ENCODE data around the gene PANK1. TPM values are rescaled to one million over a fixed set of nuclear protein-coding genes. Genes with fewer than 3 reads are reported as not detected.

PANK1 gene
- total RNA-seq, 4 donors from 2014 or later: 6.3 to 9.6 (median 7.4) TPM

- 89 to 94% methylated on average over 2 of the region's 2 CpGs for WGBS, 2 donors
- Histone ChIP-seq H3K36me3 (peaks cover 0 to 4% (median 0%) of the 10 kb centered on the region in 3 donors), H3K4me3 (no peak overlapping the region), H3K27ac (no peak overlapping the region), H3K27me3 (no peaks in the 10 kb centered on the region), H3K4me1 (no peaks in the 10 kb centered on the region), H3K9me3 (peaks cover 0 to 3% (median 0%) of the 10 kb centered on the region in 4 donors)
- DNase-seq (ENCODE audit: low spot score in 2 of 2): no peak
- TF ChIP-seq CTCF (IDR thresholded peaks at IDR 0.05) (no peak), POLR2A (IDR thresholded peaks at IDR 0.05) (no peak), EP300 (IDR thresholded peaks at IDR 0.05) (no peak)
Measured at GRCh38 chr10:89684604-89685003, 39.6 kb upstream of the PANK1 start.

- no peak for DNase-seq (ENCODE audit: low spot score in 2 of 2)
- Histone ChIP-seq H3K27ac (no peak overlapping the region), H3K36me3 (no peaks in the 10 kb centered on the region), H3K27me3 (no peaks in the 10 kb centered on the region), H3K4me3 (no peak overlapping the region), H3K9me3 (peaks cover 0 to 3% (median 0%) of the 10 kb centered on the region in 4 donors), H3K4me1 (no peaks in the 10 kb centered on the region)
- TF ChIP-seq POLR2A (IDR thresholded peaks at IDR 0.05) (no peak), EP300 (IDR thresholded peaks at IDR 0.05) (no peak), CTCF (IDR thresholded peaks at IDR 0.05) (no peak)
- WGBS, 2 donors: 58 to 76% methylated on average over 5 of the region's 5 CpGs
Measured at GRCh38 chr10:89683883-89684282, 38.8 kb upstream of the PANK1 start.

- DNase-seq (ENCODE audit: low spot score in 2 of 2): no peak
- TF ChIP-seq EP300 (IDR thresholded peaks at IDR 0.05) (no peak), CTCF (IDR thresholded peaks at IDR 0.05) (no peak), POLR2A (IDR thresholded peaks at IDR 0.05) (no peak)
- WGBS, 2 donors: 89 to 95% methylated on average over 3 of the region's 3 CpGs
Measured at GRCh38 chr10:89679986-89680385, 34.9 kb upstream of the PANK1 start.

GRCh38 chr10:89677341-89677740 lies 32.3 kb upstream of the PANK1 start:
- no peaks in the 10 kb centered on the region for H3K27me3 ChIP-seq
- H3K36me3 ChIP-seq: no peaks in the 10 kb centered on the region
- TF ChIP-seq POLR2A (IDR thresholded peaks at IDR 0.05) (no peak), EP300 (IDR thresholded peaks at IDR 0.05) (no peak), CTCF (IDR thresholded peaks at IDR 0.05) (no peak)
- no peak overlapping the region for H3K4me3 ChIP-seq
- no peaks in the 10 kb centered on the region for H3K9me3 ChIP-seq
- DNase-seq (ENCODE audit: low spot score in 2 of 2): no peak
- H3K27ac ChIP-seq: no peak overlapping the region
- no peaks in the 10 kb centered on the region for H3K4me1 ChIP-seq

More at GRCh38 chr10:89679986-89680385, 34.9 kb upstream of the PANK1 start:
- H3K36me3 ChIP-seq: no peaks in the 10 kb centered on the region
- H3K4me3 ChIP-seq: no peak overlapping the region
- H3K4me1 ChIP-seq: no peaks in the 10 kb centered on the region
- no peaks in the 10 kb centered on the region for H3K27me3 ChIP-seq
- no peak overlapping the region for H3K27ac ChIP-seq
- no peaks in the 10 kb centered on the region for H3K9me3 ChIP-seq

GRCh38 chr10:89670926-89671325 lies 25.9 kb upstream of the PANK1 start:
- TF ChIP-seq POLR2A (IDR thresholded peaks at IDR 0.05) (no peak), EP300 (IDR thresholded peaks at IDR 0.05) (no peak), CTCF (IDR thresholded peaks at IDR 0.05) (no peak)
- WGBS, 2 donors: 75 to 86% methylated on average over 1 of the region's 1 CpG
- no peaks in the 10 kb centered on the region for H3K9me3 ChIP-seq
- H3K27ac ChIP-seq: no peak overlapping the region
- no peaks in the 10 kb centered on the region for H3K4me1 ChIP-seq
- H3K36me3 ChIP-seq: no peaks in the 10 kb centered on the region
- no peak for DNase-seq (ENCODE audit: low spot score in 2 of 2)
- H3K4me3 ChIP-seq: no peak overlapping the region
- H3K27me3 ChIP-seq: no peaks in the 10 kb centered on the region

Measured in tibial nerve (tissue), 4 donors.